WTC11 (cell line): ENCODE measurements around the gene CFAP221. TPM values are rescaled to one million over a fixed set of nuclear protein-coding genes. Genes with fewer than 3 reads are reported as not detected.

Experiments used
- ATAC-seq: fragments of 200-7000 bp; cut with Tn5 transposase; 2 replicates; pipeline ENCODE4 v1.10.0; 2021; ENCODE audit warnings: mild to moderate bottlenecking, moderate library complexity
- CTCF ChIA-PET: fragments of 300-600 bp; sonication (Branson Sonifier 250); formaldehyde crosslinking; loops from one replicate; lab custom pipeline; 2021; ENCODE audit warnings: antibody characterized with exemption; lab: Charles Lee
- POLR2A ChIA-PET: fragments of 350-600 bp; sonication (Branson Sonifier 250); formaldehyde crosslinking; loops from one replicate; lab custom pipeline; 2021; ENCODE audit warnings: antibody characterized with exemption; lab: Charles Lee
- DNase-seq: peaks from one replicate; pipeline ENCODE4 v3.0.0; 2021; ENCODE audit warnings: low spot score
- H3K27ac Mint-ChIP-seq: 2 replicates; pipeline ENCODE4 v1.8.0; 2021; ENCODE audit warnings: mixed read lengths
- H3K27me3 Mint-ChIP-seq: 2 replicates; pipeline ENCODE4 v1.8.0; 2021; ENCODE audit warnings: low read depth, mild to moderate bottlenecking, moderate library complexity, mixed read lengths
- H3K36me3 Mint-ChIP-seq: 2 replicates; pipeline ENCODE4 v1.8.0; 2021; ENCODE audit warnings: mixed read lengths
- H3K4me1 Mint-ChIP-seq: 2 replicates; pipeline ENCODE4 v1.8.0; 2022; ENCODE audit warnings: mixed read lengths
- H3K4me3 Mint-ChIP-seq: 2 replicates; pipeline ENCODE4 v1.8.0; 2021; ENCODE audit warnings: mild to moderate bottlenecking, moderate library complexity, mixed read lengths
- H3K9me3 Mint-ChIP-seq: 2 replicates; pipeline ENCODE4 v1.8.0; 2021; ENCODE audit warnings: mixed read lengths
- ATF2 ChIP-seq: sonication (generic); formaldehyde crosslinking; IDR thresholded peaks from 2 replicates; pipeline ENCODE4 v1.8.1; 2022; ENCODE audit warnings: low read depth, missing genetic modification reagents, borderline replicate concordance
- E2F1 ChIP-seq: sonication (generic); formaldehyde crosslinking; IDR thresholded peaks from 2 replicates; pipeline ENCODE4 v1.8.0; 2022; ENCODE audit warnings: mild to moderate bottlenecking, missing genetic modification reagents
- E2F5 ChIP-seq: sonication (generic); formaldehyde crosslinking; IDR thresholded peaks from 2 replicates; pipeline ENCODE4 v1.8.1; 2022; ENCODE audit warnings: mild to moderate bottlenecking, moderate library complexity, missing genetic modification reagents
- ESRRA ChIP-seq: sonication (generic); formaldehyde crosslinking; IDR thresholded peaks from 2 replicates; pipeline ENCODE4 v1.8.1; 2022; ENCODE audit warnings: mild to moderate bottlenecking, missing genetic modification reagents, borderline replicate concordance
- FOXK1 ChIP-seq: sonication (generic); formaldehyde crosslinking; IDR thresholded peaks from 2 replicates; pipeline ENCODE4 v1.8.0; 2022; ENCODE audit warnings: mild to moderate bottlenecking, moderate library complexity, missing genetic modification reagents
- JAZF1 ChIP-seq: fragments of 250-450 bp; sonication (Bioruptor Pico); IDR thresholded peaks from 2 replicates; pipeline ENCODE4 v1.9.0; 2021; ENCODE audit warnings: moderate library complexity, mild to moderate bottlenecking, inconsistent platforms
- MYBL2 ChIP-seq: sonication (generic); formaldehyde crosslinking; IDR thresholded peaks from 2 replicates; pipeline ENCODE4 v1.8.1; 2023; ENCODE audit warnings: mild to moderate bottlenecking, moderate library complexity, missing genetic modification reagents
- PRDM15 ChIP-seq: sonication (generic); formaldehyde crosslinking; IDR thresholded peaks from 2 replicates; pipeline ENCODE4 v1.8.0; 2022; ENCODE audit warnings: missing genetic modification reagents
- PRRX2 ChIP-seq: fragments of 250-450 bp; sonication (Bioruptor Pico); IDR thresholded peaks from 2 replicates; pipeline ENCODE4 v1.8.0; 2021; ENCODE audit warnings: mild to moderate bottlenecking
- RORB ChIP-seq: fragments of 250-450 bp; sonication (Bioruptor Pico); IDR thresholded peaks from 2 replicates; pipeline ENCODE4 v1.9.0; 2021; ENCODE audit warnings: mild to moderate bottlenecking
- SMAD3 ChIP-seq: sonication (generic); formaldehyde crosslinking; IDR thresholded peaks from 2 replicates; pipeline ENCODE4 v1.8.0; 2022; ENCODE audit warnings: missing genetic modification reagents, mild to moderate bottlenecking, borderline replicate concordance
- ZNF396 ChIP-seq: fragments of 250-450 bp; sonication (Bioruptor Pico); IDR thresholded peaks from 2 replicates; pipeline ENCODE4 v1.8.0; 2021; ENCODE audit warnings: mild to moderate bottlenecking, moderate library complexity, borderline replicate concordance
- ZNF671 ChIP-seq: fragments of 250-450 bp; sonication (Bioruptor Pico); IDR thresholded peaks from 2 replicates; pipeline ENCODE4 v1.8.0; 2021; ENCODE audit warnings: mild to moderate bottlenecking
- total RNA-seq: library from RNA; stranded (reverse); gene quantifications from 3 replicates; pipeline ENCODE4 v1.2.3, GENCODE V29; 2021
- TF ChIP-seq, protein P1 (sequence below): fragments of 250-450 bp; sonication (Bioruptor Pico); IDR thresholded peaks from 2 replicates; pipeline ENCODE4 v1.9.0; 2021; ENCODE audit warnings: mild to moderate bottlenecking
- TF ChIP-seq, protein P2 (sequence below): fragments of 200-600 bp; IDR thresholded peaks from 2 replicates; pipeline ENCODE4 v1.8.0; 2022; ENCODE audit warnings: antibody characterized with exemption
- TF ChIP-seq, protein P3 (sequence below): sonication (generic); formaldehyde crosslinking; IDR thresholded peaks from 2 replicates; pipeline ENCODE4 v1.8.1; 2023; ENCODE audit warnings: mild to moderate bottlenecking, missing genetic modification reagents, moderate library complexity
- TF ChIP-seq, protein P4 (sequence below): sonication (generic); formaldehyde crosslinking; IDR thresholded peaks from 2 replicates; pipeline ENCODE4 v1.8.0; 2022; ENCODE audit warnings: mild to moderate bottlenecking, missing genetic modification reagents
- TF ChIP-seq, protein P5 (sequence below): sonication (generic); formaldehyde crosslinking; IDR thresholded peaks from 2 replicates; pipeline ENCODE4 v1.8.1; 2023; ENCODE audit warnings: mild to moderate bottlenecking, moderate library complexity, missing genetic modification reagents

CFAP221 gene
- total RNA-seq, 1 experiment from 2014 or later = 0.35 TPM

- TF ChIP-seq MYBL2 (CRISPR knock-in tag) (no peak), E2F5 (CRISPR knock-in tag) (no peak), ZNF671 (CRISPR knock-in tag) (no peak), RORB (CRISPR knock-in tag) (no peak)
These were observed 758 bp downstream of the CFAP221 start (continued) for GRCh38 chr2:119544939-119545475.

DNA sequence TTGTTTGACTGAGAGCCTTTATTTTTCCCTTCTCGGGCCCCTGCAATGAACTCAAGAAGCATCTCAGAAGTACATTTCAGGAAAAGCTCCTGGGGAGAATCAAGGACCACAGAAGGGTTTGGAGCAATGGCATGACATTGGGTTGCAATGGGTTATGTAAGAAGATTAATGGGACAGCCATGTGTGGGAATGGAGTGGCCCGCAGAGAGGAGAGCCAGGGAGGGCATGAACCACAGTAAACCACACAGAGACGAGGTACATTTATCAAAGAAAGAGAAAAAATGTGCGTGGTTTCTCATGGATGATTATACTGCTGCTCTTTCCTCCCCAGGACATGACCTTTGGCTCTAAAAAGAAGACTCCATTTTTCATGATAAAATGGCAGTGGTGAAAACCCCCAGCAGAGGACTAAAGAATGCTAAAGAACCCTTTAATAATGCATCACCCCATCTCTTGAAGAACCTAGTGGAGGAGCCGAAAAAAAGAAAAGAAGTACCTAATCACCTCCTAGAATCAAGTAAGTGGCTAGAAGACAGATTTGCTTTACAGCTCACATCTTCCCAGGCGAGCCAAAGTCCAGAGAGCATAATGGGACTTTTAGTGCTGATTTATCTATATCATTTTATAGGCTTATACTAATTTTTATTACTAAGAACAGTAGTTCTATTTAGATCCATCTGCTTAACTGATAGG lies 1.7 kb downstream of the CFAP221 start:
- H3K36me3 Mint-ChIP-seq = no peaks in the 10 kb centered on the region
- ChIA-PET POLR2A (no interaction called here), CTCF (no interaction called here)
- DNase-seq (no peak), ATAC-seq (no peak)
- TF ChIP-seq, protein P1, sequence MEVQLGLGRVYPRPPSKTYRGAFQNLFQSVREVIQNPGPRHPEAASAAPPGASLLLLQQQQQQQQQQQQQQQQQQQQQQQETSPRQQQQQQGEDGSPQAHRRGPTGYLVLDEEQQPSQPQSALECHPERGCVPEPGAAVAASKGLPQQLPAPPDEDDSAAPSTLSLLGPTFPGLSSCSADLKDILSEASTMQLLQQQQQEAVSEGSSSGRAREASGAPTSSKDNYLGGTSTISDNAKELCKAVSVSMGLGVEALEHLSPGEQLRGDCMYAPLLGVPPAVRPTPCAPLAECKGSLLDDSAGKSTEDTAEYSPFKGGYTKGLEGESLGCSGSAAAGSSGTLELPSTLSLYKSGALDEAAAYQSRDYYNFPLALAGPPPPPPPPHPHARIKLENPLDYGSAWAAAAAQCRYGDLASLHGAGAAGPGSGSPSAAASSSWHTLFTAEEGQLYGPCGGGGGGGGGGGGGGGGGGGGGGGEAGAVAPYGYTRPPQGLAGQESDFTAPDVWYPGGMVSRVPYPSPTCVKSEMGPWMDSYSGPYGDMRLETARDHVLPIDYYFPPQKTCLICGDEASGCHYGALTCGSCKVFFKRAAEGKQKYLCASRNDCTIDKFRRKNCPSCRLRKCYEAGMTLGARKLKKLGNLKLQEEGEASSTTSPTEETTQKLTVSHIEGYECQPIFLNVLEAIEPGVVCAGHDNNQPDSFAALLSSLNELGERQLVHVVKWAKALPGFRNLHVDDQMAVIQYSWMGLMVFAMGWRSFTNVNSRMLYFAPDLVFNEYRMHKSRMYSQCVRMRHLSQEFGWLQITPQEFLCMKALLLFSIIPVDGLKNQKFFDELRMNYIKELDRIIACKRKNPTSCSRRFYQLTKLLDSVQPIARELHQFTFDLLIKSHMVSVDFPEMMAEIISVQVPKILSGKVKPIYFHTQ (CRISPR knock-in tag) = no peak
- TF ChIP-seq PRRX2 (CRISPR knock-in tag) (no peak), FOXK1 (CRISPR knock-in tag) (no peak), JAZF1 (CRISPR knock-in tag) (no peak), ZNF396 (no peak), ATF2 (CRISPR knock-in tag) (no peak), ESRRA (CRISPR knock-in tag) (no peak), PRDM15 (CRISPR knock-in tag) (no peak), E2F1 (CRISPR knock-in tag) (no peak), ZNF671 (CRISPR knock-in tag) (no peak), SMAD3 (CRISPR knock-in tag) (no peak)
- TF ChIP-seq, protein P2, sequence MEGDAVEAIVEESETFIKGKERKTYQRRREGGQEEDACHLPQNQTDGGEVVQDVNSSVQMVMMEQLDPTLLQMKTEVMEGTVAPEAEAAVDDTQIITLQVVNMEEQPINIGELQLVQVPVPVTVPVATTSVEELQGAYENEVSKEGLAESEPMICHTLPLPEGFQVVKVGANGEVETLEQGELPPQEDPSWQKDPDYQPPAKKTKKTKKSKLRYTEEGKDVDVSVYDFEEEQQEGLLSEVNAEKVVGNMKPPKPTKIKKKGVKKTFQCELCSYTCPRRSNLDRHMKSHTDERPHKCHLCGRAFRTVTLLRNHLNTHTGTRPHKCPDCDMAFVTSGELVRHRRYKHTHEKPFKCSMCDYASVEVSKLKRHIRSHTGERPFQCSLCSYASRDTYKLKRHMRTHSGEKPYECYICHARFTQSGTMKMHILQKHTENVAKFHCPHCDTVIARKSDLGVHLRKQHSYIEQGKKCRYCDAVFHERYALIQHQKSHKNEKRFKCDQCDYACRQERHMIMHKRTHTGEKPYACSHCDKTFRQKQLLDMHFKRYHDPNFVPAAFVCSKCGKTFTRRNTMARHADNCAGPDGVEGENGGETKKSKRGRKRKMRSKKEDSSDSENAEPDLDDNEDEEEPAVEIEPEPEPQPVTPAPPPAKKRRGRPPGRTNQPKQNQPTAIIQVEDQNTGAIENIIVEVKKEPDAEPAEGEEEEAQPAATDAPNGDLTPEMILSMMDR = no peak
- TF ChIP-seq, protein P3, sequence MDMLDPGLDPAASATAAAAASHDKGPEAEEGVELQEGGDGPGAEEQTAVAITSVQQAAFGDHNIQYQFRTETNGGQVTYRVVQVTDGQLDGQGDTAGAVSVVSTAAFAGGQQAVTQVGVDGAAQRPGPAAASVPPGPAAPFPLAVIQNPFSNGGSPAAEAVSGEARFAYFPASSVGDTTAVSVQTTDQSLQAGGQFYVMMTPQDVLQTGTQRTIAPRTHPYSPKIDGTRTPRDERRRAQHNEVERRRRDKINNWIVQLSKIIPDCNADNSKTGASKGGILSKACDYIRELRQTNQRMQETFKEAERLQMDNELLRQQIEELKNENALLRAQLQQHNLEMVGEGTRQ = no peak
- TF ChIP-seq, protein P4, sequence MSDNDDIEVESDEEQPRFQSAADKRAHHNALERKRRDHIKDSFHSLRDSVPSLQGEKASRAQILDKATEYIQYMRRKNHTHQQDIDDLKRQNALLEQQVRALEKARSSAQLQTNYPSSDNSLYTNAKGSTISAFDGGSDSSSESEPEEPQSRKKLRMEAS = no peak
- TF ChIP-seq, protein P5, sequence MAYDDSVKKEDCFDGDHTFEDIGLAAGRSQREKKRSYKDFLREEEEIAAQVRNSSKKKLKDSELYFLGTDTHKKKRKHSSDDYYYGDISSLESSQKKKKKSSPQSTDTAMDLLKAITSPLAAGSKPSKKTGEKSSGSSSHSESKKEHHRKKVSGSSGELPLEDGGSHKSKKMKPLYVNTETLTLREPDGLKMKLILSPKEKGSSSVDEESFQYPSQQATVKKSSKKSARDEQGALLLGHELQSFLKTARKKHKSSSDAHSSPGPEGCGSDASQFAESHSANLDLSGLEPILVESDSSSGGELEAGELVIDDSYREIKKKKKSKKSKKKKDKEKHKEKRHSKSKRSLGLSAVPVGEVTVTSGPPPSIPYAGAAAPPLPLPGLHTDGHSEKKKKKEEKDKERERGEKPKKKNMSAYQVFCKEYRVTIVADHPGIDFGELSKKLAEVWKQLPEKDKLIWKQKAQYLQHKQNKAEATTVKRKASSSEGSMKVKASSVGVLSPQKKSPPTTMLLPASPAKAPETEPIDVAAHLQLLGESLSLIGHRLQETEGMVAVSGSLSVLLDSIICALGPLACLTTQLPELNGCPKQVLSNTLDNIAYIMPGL = no peak
- TF ChIP-seq, all 79 proteins: peak for 0
- Mint-ChIP-seq H3K4me3 (no peak overlapping the region), H3K27me3 (peaks cover 32% of the 10 kb centered on the region), H3K27ac (no peak overlapping the region), H3K4me1 (peaks cover 6% of the 10 kb centered on the region), H3K9me3 (no peaks in the 10 kb centered on the region)
